Sigmoid colon (tissue), 7 donors: ENCODE measurements around the gene RSPH9. TPM values are rescaled to one million over a fixed set of nuclear protein-coding genes. Genes with fewer than 3 reads are reported as not detected.

ENCODE experiments used
- DNase-seq: peaks from one replicate; pipeline ENCODE4 v3.0.0-alpha.2; 2019
- H3K27ac ChIP-seq, 4 donors: fragments of 200-600 bp; sonication (generic); one replicate each; pipeline ENCODE4 v1.5.1; 2016 to 2019; ENCODE audit warnings: mild to moderate bottlenecking in 1 of 4
- H3K27me3 ChIP-seq, 3 donors: fragments of 200-600 bp; sonication (generic); one replicate each; pipeline ENCODE4 v1.5.1; 2019; ENCODE audit warnings: mild to moderate bottlenecking in 1 of 3
- H3K36me3 ChIP-seq, 4 donors: fragments of 200-600 bp; sonication (generic); one replicate each; pipeline ENCODE4 v1.5.1; 2016 to 2019
- H3K4me1 ChIP-seq, 4 donors: fragments of 200-600 bp; sonication (generic); one replicate each; pipeline ENCODE4 v1.5.1; 2017 to 2019
- H3K4me3 ChIP-seq, 4 donors: fragments of 200-600 bp; sonication (generic); one replicate each; pipeline ENCODE4 v1.5.1; 2017 to 2019; ENCODE audit warnings: mild to moderate bottlenecking in 2 of 4, moderate library complexity in 1 of 4
- H3K9me3 ChIP-seq, 4 donors: fragments of 200-600 bp in 3 of 4; sonication (generic) in 3 of 4; one replicate each; pipeline versions ENCODE4 v1.5.1 to v1.6.1; 2013 to 2019
- CTCF ChIP-seq, 4 experiments: fragments of 450-650 bp in 3 of 4; fragments of 200-600 bp in 1 of 4; IDR thresholded peaks; one replicate each; pipeline ENCODE4 v1.5.1; 2016 to 2019; ENCODE audit warnings: antibody characterized with exemption in 4 of 4, mild to moderate bottlenecking in 3 of 4, moderate library complexity in 2 of 4
- EP300 ChIP-seq, 4 donors: sonication (generic); formaldehyde crosslinking; IDR thresholded peaks; one replicate each; pipeline ENCODE4 v1.6.1; 2017; ENCODE audit warnings: antibody characterized with exemption in 4 of 4
- POLR2A ChIP-seq, 2 donors: fragments of 450-650 bp; IDR thresholded peaks; one replicate each; pipeline ENCODE4 v1.6.1; 2016; ENCODE audit warnings: antibody characterized with exemption in 2 of 2, mild to moderate bottlenecking in 2 of 2, moderate library complexity in 2 of 2
- POLR2AphosphoS5 ChIP-seq, 4 donors: sonication (generic); formaldehyde crosslinking; IDR thresholded peaks; one replicate each; pipeline ENCODE4 v1.6.1; 2017; ENCODE audit warnings: antibody characterized with exemption in 4 of 4
- WGBS, 2 donors: extraction: QIAGEN DNeasy Blood & Tissue Kit; methylation state at CpG; one replicate each; pipeline ENCODE4 v1.1.7; 2013; 5-methylcytosine and 5-hydroxymethylcytosine counted together
- intact Hi-C: fragments of 100-400 bp; cut with DNase I; formaldehyde crosslinking; loops from one replicate; pipeline ENCODE4 v1.15.1; 2023
- polyA plus RNA-seq, 3 donors: library from polyadenylated mRNA; stranded (reverse); fragments of 200-250 nt; gene quantifications; one replicate each; pipeline ENCODE4 v1.2.3, GENCODE V29; 2013
- total RNA-seq, 4 donors: library from RNA; depleted of rRNA; stranded (reverse); fragments of >200 nt; gene quantifications; one replicate each; pipeline ENCODE4 v1.1.0, GENCODE V29; 2016
- donor health status: healthy with polysubstance abuse.
- donor health status: Bipolar disorder and iron deficiency.
- donor health status: healthy.

RSPH9 gene
- total and polyA plus RNA-seq, 7 donors = under 0.01 to 0.68 (median 0.36) TPM; not detected in 1

- H3K4me3 ChIP-seq = no peak overlapping the region
- H3K9me3 ChIP-seq = no peaks in the 10 kb centered on the region
- no peaks in the 10 kb centered on the region for H3K27me3 ChIP-seq
- no peak for TF ChIP-seq POLR2AphosphoS5 (IDR thresholded peaks at IDR 0.05)
- TF ChIP-seq POLR2A (IDR thresholded peaks at IDR 0.05) = no peak
- no peak for TF ChIP-seq CTCF (IDR thresholded peaks at IDR 0.05)
- no peak for TF ChIP-seq EP300 (IDR thresholded peaks at IDR 0.05)
- peaks cover 0 to 40% (median 34%) of the 10 kb centered on the region in 4 donors for H3K4me1 ChIP-seq
- 58 to 69% methylated on average over 6 of the region's 6 CpGs for WGBS, 2 donors
- DNase-seq = no peak
- peak overlapping the region; percentile 46 to 70 (median 63) for H3K27ac ChIP-seq
- peaks cover 17 to 45% (median 33%) of the 10 kb centered on the region in 4 donors for H3K36me3 ChIP-seq
- intact Hi-C loops = no loop called here
Measured at GRCh38 chr6:43669922-43670622, 25.2 kb downstream of the RSPH9 start.

GRCh38 chr6:43670623-43670986, 25.8 kb downstream of the RSPH9 start:
- Histone ChIP-seq H3K36me3 (peaks cover 22 to 50% (median 38%) of the 10 kb centered on the region in 4 donors), H3K4me3 (no peak overlapping the region), H3K4me1 (peaks cover 0 to 40% (median 34%) of the 10 kb centered on the region in 4 donors), H3K27ac (peak overlapping the region in 2 of 4 donors; percentile 46 to 66), H3K9me3 (no peaks in the 10 kb centered on the region), H3K27me3 (no peaks in the 10 kb centered on the region)
- 97 to 98% methylated on average over 6 of the region's 6 CpGs for WGBS, 2 donors
- intact Hi-C loops = no loop called here
- DNase-seq = no peak
- no peak for TF ChIP-seq POLR2AphosphoS5 (IDR thresholded peaks at IDR 0.05)
- TF ChIP-seq POLR2A (IDR thresholded peaks at IDR 0.05) = no peak
- TF ChIP-seq EP300 (IDR thresholded peaks at IDR 0.05) = no peak
- TF ChIP-seq CTCF (IDR thresholded peaks at IDR 0.05) = no peak

GRCh38 chr6:43671011-43671800, 26.4 kb downstream of the RSPH9 start:
- 87 to 94% methylated on average over 8 of the region's 8 CpGs for WGBS, 2 donors
- H3K27ac ChIP-seq = peak overlapping the region in 1 of 4 donors; percentile 49
- DNase-seq = no peak

More at GRCh38 chr6:43671011-43671800, 26.4 kb downstream of the RSPH9 start:
- intact Hi-C loops = no loop called here
- Histone ChIP-seq H3K4me3 (no peak overlapping the region), H3K36me3 (peaks cover 24 to 56% (median 41%) of the 10 kb centered on the region in 4 donors), H3K27me3 (no peaks in the 10 kb centered on the region), H3K4me1 (peaks cover 0 to 40% (median 34%) of the 10 kb centered on the region in 4 donors), H3K9me3 (no peaks in the 10 kb centered on the region)
- TF ChIP-seq EP300 (IDR thresholded peaks at IDR 0.05) (no peak), CTCF (IDR thresholded peaks at IDR 0.05) (no peak), POLR2A (IDR thresholded peaks at IDR 0.05) (no peak), POLR2AphosphoS5 (IDR thresholded peaks at IDR 0.05) (no peak)
